DND-41 (cell line): ENCODE data around the gene ANO3.

ENCODE experiments used
- CTCF ChIP-seq: IDR thresholded peaks from 2 replicates; pipeline ENCODE4 v1.5.1; 2012; ENCODE audit warnings: borderline replicate concordance, low read length, moderate library complexity, mild to moderate bottlenecking; ENCODE audit not compliant: poor library complexity, severe bottlenecking; ENCODE audit errors: extremely low read depth
- EZH2 ChIP-seq: IDR thresholded peaks from 3 replicates; pipeline ENCODE4 v1.6.1; 2012; ENCODE audit warnings: borderline replicate concordance, low read depth, mild to moderate bottlenecking, moderate library complexity, low read length, inconsistent platforms; ENCODE audit not compliant: severe bottlenecking

GRCh38 chr11:26608507-26609146 is 276.7 kb downstream of the ANO3 start:
- no peak for TF ChIP-seq CTCF
- no peak for TF ChIP-seq EZH2
